SK-N-SH treated with all-trans-retinoic acid at 6 μM for 48 hours (cell line): ENCODE results near the gene SLC35D3.
"Not testable (repeated sequence)": the region's sequence is repeated elsewhere in the genome, so short reads cannot be mapped to it uniquely, and the experiment has no call there.

Experiments
- ATAC-seq: fragments of 200-7000 bp; cut with Tn5 transposase; 3 replicates; pipeline ENCODE4 v1.9.1; 2020; ENCODE audit warnings: mild to moderate bottlenecking, moderate library complexity
- BACH2 ChIP-seq: fragments of 250-450 bp; sonication (Bioruptor Pico); IDR thresholded peaks from 2 replicates; pipeline ENCODE4 v1.9.0; 2021; ENCODE audit warnings: mild to moderate bottlenecking, borderline replicate concordance
- CREB5 ChIP-seq: fragments of 250-450 bp; sonication (Bioruptor Pico); IDR thresholded peaks from 2 replicates; pipeline ENCODE4 v1.5.1; 2020; ENCODE audit warnings: low read depth, mild to moderate bottlenecking, moderate library complexity
- CSDC2 ChIP-seq: fragments of 250-450 bp; sonication (Bioruptor Pico); IDR thresholded peaks from 2 replicates; pipeline ENCODE4 v1.5.0; 2020; ENCODE audit warnings: mild to moderate bottlenecking, moderate library complexity
- ESRRG ChIP-seq: fragments of 250-450 bp; sonication (Bioruptor Pico); IDR thresholded peaks from 2 replicates; pipeline ENCODE4 v1.6.1; 2021; ENCODE audit warnings: mild to moderate bottlenecking
- GLIS3 ChIP-seq: fragments of 250-450 bp; sonication (Bioruptor Pico); IDR thresholded peaks from 2 replicates; pipeline ENCODE4 v1.5.0; 2020; ENCODE audit warnings: mild to moderate bottlenecking, moderate library complexity
- ISL1 ChIP-seq: fragments of 250-450 bp; sonication (Bioruptor Pico); IDR thresholded peaks from 2 replicates; pipeline ENCODE4 v2.1.2; 2022; ENCODE audit warnings: mild to moderate bottlenecking, moderate library complexity
- OSR1 ChIP-seq: fragments of 250-450 bp; sonication (Bioruptor Pico); IDR thresholded peaks from 2 replicates; pipeline ENCODE4 v1.8.0; 2022; ENCODE audit warnings: moderate library complexity, mild to moderate bottlenecking, inconsistent platforms
- PATZ1 ChIP-seq: fragments of 250-450 bp; sonication (Bioruptor Pico); IDR thresholded peaks from 2 replicates; pipeline ENCODE4 v1.8.0; 2020; ENCODE audit warnings: mild to moderate bottlenecking, moderate library complexity, borderline replicate concordance
- POU6F1 ChIP-seq: fragments of 250-450 bp; sonication (Bioruptor Pico); IDR thresholded peaks from 2 replicates; pipeline ENCODE4 v1.8.0; 2021; ENCODE audit warnings: low read depth, mild to moderate bottlenecking, moderate library complexity, borderline replicate concordance
- RARB ChIP-seq: fragments of 250-450 bp; sonication (Bioruptor Pico); IDR thresholded peaks from 2 replicates; pipeline ENCODE4 v1.8.0; 2021; ENCODE audit warnings: mild to moderate bottlenecking, moderate library complexity
- SNAI2 ChIP-seq: fragments of 250-450 bp; sonication (Bioruptor Pico); IDR thresholded peaks from 2 replicates; pipeline ENCODE4 v1.5.0; 2020; ENCODE audit warnings: mild to moderate bottlenecking, moderate library complexity
- TCF4 ChIP-seq: fragments of 250-450 bp; sonication (Bioruptor Pico); IDR thresholded peaks from 2 replicates; pipeline ENCODE4 v1.8.0; 2021; ENCODE audit warnings: mild to moderate bottlenecking, moderate library complexity, borderline replicate concordance
- TOX ChIP-seq: fragments of 250-450 bp; sonication (Bioruptor Pico); IDR thresholded peaks from 2 replicates; pipeline ENCODE4 v1.8.0; 2021; ENCODE audit warnings: mild to moderate bottlenecking, moderate library complexity, borderline replicate concordance
- TSHZ2 ChIP-seq: fragments of 250-450 bp; sonication (Bioruptor Pico); IDR thresholded peaks from 2 replicates; pipeline ENCODE4 v1.5.0; 2020; ENCODE audit warnings: mild to moderate bottlenecking, moderate library complexity
- ZC3H10 ChIP-seq: fragments of 250-450 bp; sonication (Bioruptor Pico); IDR thresholded peaks from 2 replicates; pipeline ENCODE4 v1.5.1; 2021; ENCODE audit warnings: mild to moderate bottlenecking, moderate library complexity
- ZFP3 ChIP-seq: fragments of 250-450 bp; sonication (Bioruptor Pico); IDR thresholded peaks from 2 replicates; pipeline ENCODE4 v1.5.0; 2020; ENCODE audit warnings: mild to moderate bottlenecking, moderate library complexity
- ZFP30 ChIP-seq: fragments of 450-650 bp; formaldehyde crosslinking; IDR thresholded peaks from 2 replicates; pipeline ENCODE4 v1.5.0; 2022; ENCODE audit warnings: mild to moderate bottlenecking, moderate library complexity
- ZNF70 ChIP-seq: fragments of 450-650 bp; formaldehyde crosslinking; IDR thresholded peaks from 2 replicates; pipeline ENCODE4 v1.5.0; 2020; ENCODE audit warnings: mild to moderate bottlenecking, moderate library complexity
- ZNF8 ChIP-seq: fragments of 450-650 bp; formaldehyde crosslinking; IDR thresholded peaks from 2 replicates; pipeline ENCODE4 v1.5.0; 2020; ENCODE audit warnings: mild to moderate bottlenecking, moderate library complexity

The SLC35D3 gene

GRCh38 chr6:136901212-136901784 lies 20.8 kb upstream of the SLC35D3 start (continued):
- TF ChIP-seq SNAI2 (CRISPR knock-in tag) = no peak
- no peak for TF ChIP-seq ZFP30 (CRISPR knock-in tag)
- no peak for TF ChIP-seq GLIS3
- no peak for TF ChIP-seq ZFP3 (CRISPR knock-in tag)
- TF ChIP-seq TSHZ2 (CRISPR knock-in tag) = no peak
- no peak for TF ChIP-seq BACH2 (CRISPR knock-in tag)
- TF ChIP-seq TOX (CRISPR knock-in tag) = no peak

GRCh38 chr6:136904477-136904876 lies 17.6 kb upstream of the SLC35D3 start:
- ATAC-seq = not testable (repeated sequence)

GRCh38 chr6:136914947-136915346 lies 7.2 kb upstream of the SLC35D3 start:
- TF ChIP-seq ZNF8 (no peak), TCF4 (no peak), POU6F1 (CRISPR knock-in tag) (no peak), RARB (CRISPR knock-in tag) (no peak), TSHZ2 (CRISPR knock-in tag) (no peak), ZC3H10 (CRISPR knock-in tag) (no peak), GLIS3 (no peak), CSDC2 (CRISPR knock-in tag) (no peak), SNAI2 (CRISPR knock-in tag) (no peak), CREB5 (CRISPR knock-in tag) (no peak), PATZ1 (CRISPR knock-in tag) (no peak), ZNF70 (CRISPR knock-in tag) (no peak), ZFP3 (CRISPR knock-in tag) (no peak), BACH2 (CRISPR knock-in tag) (no peak), ISL1 (CRISPR knock-in tag) (no peak), OSR1 (CRISPR knock-in tag) (no peak), TOX (CRISPR knock-in tag) (no peak), ESRRG (no peak)
- TF ChIP-seq, all 23 proteins: peak for 0
- no peak for ATAC-seq
